AG04450 (cell line): ENCODE measurements around the gene SERINC2. TPM values are rescaled to one million over a fixed set of nuclear protein-coding genes. Genes with fewer than 3 reads are reported as not detected.
"Not testable (repeated sequence)": the region's sequence is repeated elsewhere in the genome, so short reads cannot be mapped to it uniquely, and the experiment has no call there.

Source experiments
- CTCF ChIA-PET: fragments of 300-600, 350-600 bp; formaldehyde crosslinking; extraction: SDS; loops from one replicate; lab custom pipeline; 2022; ENCODE audit warnings: antibody characterized with exemption, inconsistent platforms; lab: Charles Lee
- POLR2A ChIA-PET: fragments of 350-600 bp; formaldehyde crosslinking; extraction: SDS; loops from one replicate; lab custom pipeline; 2021; ENCODE audit warnings: antibody characterized with exemption, inconsistent platforms; lab: Yijun Ruan, JAX
- DNase-seq: peaks from one replicate; pipeline ENCODE4 v3.0.0-alpha.2; 2011; ENCODE audit warnings: low read depth, low spot score
- H3K27ac ChIP-seq: one replicate; pipeline ENCODE4 v1.5.1; 2012; ENCODE audit warnings: low read depth, low read length, control low read depth
- H3K27me3 ChIP-seq: one replicate; pipeline ENCODE4 v1.6.0; 2012; ENCODE audit warnings: low read length; ENCODE audit not compliant: control insufficient read depth, insufficient read depth
- H3K4me3 ChIP-seq: 2 replicates; pipeline ENCODE4 v1.5.1; 2011; ENCODE audit warnings: mild to moderate bottlenecking, low read depth, low read length, control low read depth
- H3K9me3 ChIP-seq: 2 replicates; pipeline ENCODE4 v1.5.1; 2012; ENCODE audit warnings: low read length; ENCODE audit not compliant: control insufficient read depth, insufficient read depth
- CTCF ChIP-seq: IDR thresholded peaks from 2 replicates; pipeline ENCODE4 v1.5.1; 2011; ENCODE audit warnings: low read depth, low read length, control low read depth, inconsistent platforms
- polyA plus RNA-seq: library from polyadenylated mRNA; depleted of rRNA; stranded (reverse); fragments of >200 nt; gene quantifications from 2 replicates; pipeline ENCODE4 v1.2.3, GENCODE V29; 2011

Gene SERINC2
- polyA plus RNA-seq, 1 experiment, result 46.0 TPM

- peaks cover 21% of the 10 kb centered on the region for H3K27me3 ChIP-seq
- DNase-seq, H3K27ac ChIP-seq, POLR2A ChIA-PET, H3K9me3 ChIP-seq, H3K4me3 ChIP-seq: not testable (repeated sequence)
- CTCF ChIA-PET, result interaction anchor here (0.5 to 1.6 kb wide), 3 partner anchors 11 to 1047 kb away, joined by 3 to 6 read pairs (median 5); no protein-coding TSS in a partner anchor
These were observed 60.5 kb downstream of the SERINC2 start for GRCh38 chr1:31473508-31473907.

GRCh38 chr1:31474567-31474966 lies 61.6 kb downstream of the SERINC2 start:
- CTCF ChIA-PET, result not testable (repeated sequence)

GRCh38 chr1:31476891-31477846 lies 64.2 kb downstream of the SERINC2 start:
- POLR2A ChIA-PET, result no interaction called here
- no peak overlapping the region for H3K4me3 ChIP-seq
- peaks cover 9% of the 10 kb centered on the region for H3K27me3 ChIP-seq
- DNase-seq, result no peak
- peaks cover 2% of the 10 kb centered on the region; the same call in 1 of the 2 replicates for H3K9me3 ChIP-seq
- H3K27ac ChIP-seq, result no peak overlapping the region
- no peak for TF ChIP-seq CTCF
- CTCF ChIA-PET, result no interaction called here

More at GRCh38 chr1:31474567-31474966, 61.6 kb downstream of the SERINC2 start:
- POLR2A ChIA-PET, H3K27ac ChIP-seq, DNase-seq, H3K4me3 ChIP-seq, H3K9me3 ChIP-seq: not testable (repeated sequence)
- peaks cover 19% of the 10 kb centered on the region for H3K27me3 ChIP-seq

- Histone ChIP-seq H3K4me3 (no peak overlapping the region), H3K27ac (no peak overlapping the region), H3K27me3 (peaks cover 9% of the 10 kb centered on the region), H3K9me3 (peaks cover 2% of the 10 kb centered on the region; the same call in 1 of the 2 replicates)
- POLR2A ChIA-PET, result no interaction called here
- TF ChIP-seq CTCF, result no peak
- DNase-seq, result no peak
- CTCF ChIA-PET, result no interaction called here
These were observed 65.2 kb downstream of the SERINC2 start for GRCh38 chr1:31478167-31478566.

- TF ChIP-seq CTCF, result no peak
- peaks cover 2% of the 10 kb centered on the region; the same call in 1 of the 2 replicates for H3K9me3 ChIP-seq
- no peak for DNase-seq
- ChIA-PET CTCF (no interaction called here), POLR2A (no interaction called here)
- no peak overlapping the region for H3K27ac ChIP-seq
- H3K27me3 ChIP-seq, result peaks cover 4% of the 10 kb centered on the region
- no peak overlapping the region for H3K4me3 ChIP-seq
These were observed 66.8 kb downstream of the SERINC2 start for GRCh38 chr1:31479811-31480210.

GRCh38 chr1:31480426-31480825 lies 67.4 kb downstream of the SERINC2 start:
- H3K9me3 ChIP-seq, POLR2A ChIA-PET, H3K4me3 ChIP-seq, CTCF ChIA-PET, H3K27me3 ChIP-seq, H3K27ac ChIP-seq, DNase-seq: not testable (repeated sequence)
